ENCODE data around the gene PKIG.
"Not testable (repeated sequence)": the region's sequence is repeated elsewhere in the genome, so short reads cannot be mapped to it uniquely, and the experiment has no call there.

PKIG gene

DNA sequence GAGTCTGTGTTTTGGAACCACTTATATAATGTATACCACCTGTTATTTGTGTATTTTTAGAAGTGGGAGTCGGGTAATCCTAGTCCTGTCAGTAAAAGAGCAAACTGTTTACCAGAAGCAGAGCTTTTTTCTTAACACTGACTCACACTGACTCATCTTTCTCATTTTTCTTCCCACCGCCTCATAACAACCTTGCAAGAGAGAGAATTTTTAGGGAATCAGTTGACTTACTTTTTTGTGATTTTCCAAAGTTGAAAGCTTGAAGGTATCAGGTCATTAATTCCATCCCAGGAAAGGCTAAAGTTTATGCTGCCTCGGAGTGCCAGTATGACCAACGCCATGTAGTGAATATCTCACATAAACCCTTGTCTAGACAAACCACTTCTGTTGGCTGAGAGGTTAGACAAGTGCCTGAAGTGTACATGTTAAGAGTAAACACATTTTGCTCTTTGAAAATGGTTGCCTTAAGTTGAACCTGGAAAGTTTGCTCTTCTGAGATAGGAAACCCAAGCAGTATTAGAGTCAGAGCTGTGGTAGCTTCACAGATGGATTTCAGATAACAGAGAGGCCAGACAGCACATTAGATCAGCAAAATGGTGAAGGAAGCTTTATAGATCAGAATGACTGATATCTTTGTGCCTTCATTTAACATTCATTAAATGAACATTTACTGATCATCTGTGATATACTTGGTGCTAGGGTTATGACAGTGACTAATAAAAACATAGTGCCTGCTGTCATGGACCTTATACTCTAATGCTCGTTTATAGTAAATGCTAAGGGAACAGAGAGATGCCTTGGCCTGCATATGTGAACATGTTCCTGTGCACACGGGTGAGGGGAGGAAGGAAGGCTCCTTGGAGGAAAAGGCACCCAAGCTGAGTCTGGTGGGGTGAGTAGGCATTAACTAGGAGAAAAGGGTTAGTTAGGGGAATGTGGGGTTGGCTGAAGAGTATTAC lies 29.1 kb upstream of the PKIG start:
- TF ChIP-seq, protein P1, sequence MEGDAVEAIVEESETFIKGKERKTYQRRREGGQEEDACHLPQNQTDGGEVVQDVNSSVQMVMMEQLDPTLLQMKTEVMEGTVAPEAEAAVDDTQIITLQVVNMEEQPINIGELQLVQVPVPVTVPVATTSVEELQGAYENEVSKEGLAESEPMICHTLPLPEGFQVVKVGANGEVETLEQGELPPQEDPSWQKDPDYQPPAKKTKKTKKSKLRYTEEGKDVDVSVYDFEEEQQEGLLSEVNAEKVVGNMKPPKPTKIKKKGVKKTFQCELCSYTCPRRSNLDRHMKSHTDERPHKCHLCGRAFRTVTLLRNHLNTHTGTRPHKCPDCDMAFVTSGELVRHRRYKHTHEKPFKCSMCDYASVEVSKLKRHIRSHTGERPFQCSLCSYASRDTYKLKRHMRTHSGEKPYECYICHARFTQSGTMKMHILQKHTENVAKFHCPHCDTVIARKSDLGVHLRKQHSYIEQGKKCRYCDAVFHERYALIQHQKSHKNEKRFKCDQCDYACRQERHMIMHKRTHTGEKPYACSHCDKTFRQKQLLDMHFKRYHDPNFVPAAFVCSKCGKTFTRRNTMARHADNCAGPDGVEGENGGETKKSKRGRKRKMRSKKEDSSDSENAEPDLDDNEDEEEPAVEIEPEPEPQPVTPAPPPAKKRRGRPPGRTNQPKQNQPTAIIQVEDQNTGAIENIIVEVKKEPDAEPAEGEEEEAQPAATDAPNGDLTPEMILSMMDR (conservative IDR thresholded peaks at IDR 0.05): no peak
- TF ChIP-seq ZFX (IDR thresholded peaks at IDR 0.05): no peak
- no peak overlapping the region for H3K27ac ChIP-seq

DNA sequence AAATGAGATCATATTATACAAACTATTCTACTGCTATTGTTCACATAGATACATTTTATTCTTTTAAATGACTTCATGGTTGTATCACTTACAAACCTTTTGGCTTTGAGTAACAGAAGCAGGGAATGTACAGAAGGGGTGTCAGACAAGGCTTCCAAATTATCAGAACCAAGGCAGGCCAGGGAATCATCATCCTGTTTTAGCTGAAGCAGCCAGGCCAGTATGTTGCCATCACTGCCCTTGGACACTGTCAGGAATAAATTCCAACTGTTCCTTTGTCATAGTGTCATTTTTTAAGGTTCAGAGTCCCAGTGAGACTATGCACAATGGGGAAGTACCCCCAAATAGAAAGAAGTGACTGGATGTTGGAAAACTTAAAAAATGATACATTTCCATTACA lies 23.1 kb upstream of the PKIG start:
- H3K27ac ChIP-seq: no peak overlapping the region
- TF ChIP-seq, protein P1 (conservative IDR thresholded peaks at IDR 0.05): no peak
- no peak for TF ChIP-seq ZFX (IDR thresholded peaks at IDR 0.05)

DNA sequence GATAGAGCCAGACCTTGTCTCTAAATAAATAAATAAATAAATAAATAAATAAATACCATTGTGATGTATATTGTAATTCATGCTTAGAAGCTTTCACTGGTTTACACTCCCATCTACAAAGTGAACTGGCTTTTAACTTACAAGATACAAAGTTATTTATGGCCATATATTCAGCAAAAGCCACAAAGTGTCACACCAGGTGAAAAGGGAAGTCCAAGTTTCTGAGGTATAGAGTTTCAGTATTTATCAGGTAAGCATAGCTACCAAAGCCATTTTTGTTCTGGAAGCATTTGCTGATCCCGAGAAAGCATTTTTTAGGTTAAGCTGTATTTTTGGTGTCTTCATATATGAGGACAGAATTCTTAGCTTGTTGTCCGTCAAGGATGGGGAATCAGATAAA lies 22.1 kb upstream of the PKIG start:
- no peak overlapping the region for H3K27ac ChIP-seq
- TF ChIP-seq, protein P1 (conservative IDR thresholded peaks at IDR 0.05): no peak
- TF ChIP-seq ZFX (IDR thresholded peaks at IDR 0.05): no peak

DNA sequence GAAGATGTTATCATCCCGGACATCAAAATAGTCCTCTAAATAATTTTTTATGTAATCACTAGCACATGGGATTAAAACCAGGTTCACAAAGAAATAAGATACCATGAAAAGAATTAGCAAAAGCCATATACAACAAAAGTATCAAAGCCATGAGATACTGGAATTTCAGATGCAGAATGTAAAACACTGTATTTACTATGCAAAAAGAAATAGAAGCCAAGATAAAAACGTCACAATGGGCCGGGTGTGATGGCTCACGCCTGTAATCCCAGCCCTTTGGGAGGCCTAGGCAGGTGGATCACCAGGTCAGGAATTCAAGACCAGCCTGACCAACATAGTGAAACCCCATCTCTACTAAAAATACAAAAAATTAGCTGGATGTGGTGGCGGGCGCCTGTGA lies 21.6 kb upstream of the PKIG start:
- not testable (repeated sequence) for H3K27ac ChIP-seq

DNA sequence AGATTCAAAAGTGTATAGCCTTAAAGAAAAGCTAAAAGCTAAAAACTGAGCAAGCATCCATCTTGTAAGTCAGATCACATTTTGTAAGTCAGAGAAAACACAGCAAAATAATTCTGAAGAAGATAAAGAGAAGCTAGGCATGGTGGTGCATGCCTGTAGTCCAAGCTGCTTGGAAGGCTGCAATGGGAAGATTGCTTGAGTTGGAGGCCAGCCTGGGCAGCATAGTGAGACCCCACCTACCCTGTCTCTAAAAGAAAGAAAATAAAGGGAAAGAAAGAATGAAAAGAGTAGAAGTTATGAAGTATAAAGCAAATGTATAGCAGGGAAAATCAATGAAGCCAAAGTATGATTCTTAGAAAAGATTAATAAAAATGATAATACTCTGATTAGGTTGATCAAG lies 20.5 kb upstream of the PKIG start:
- no peak overlapping the region for H3K27ac ChIP-seq
- TF ChIP-seq, protein P1 (conservative IDR thresholded peaks at IDR 0.05): no peak
- no peak for TF ChIP-seq ZFX (IDR thresholded peaks at IDR 0.05)

DNA sequence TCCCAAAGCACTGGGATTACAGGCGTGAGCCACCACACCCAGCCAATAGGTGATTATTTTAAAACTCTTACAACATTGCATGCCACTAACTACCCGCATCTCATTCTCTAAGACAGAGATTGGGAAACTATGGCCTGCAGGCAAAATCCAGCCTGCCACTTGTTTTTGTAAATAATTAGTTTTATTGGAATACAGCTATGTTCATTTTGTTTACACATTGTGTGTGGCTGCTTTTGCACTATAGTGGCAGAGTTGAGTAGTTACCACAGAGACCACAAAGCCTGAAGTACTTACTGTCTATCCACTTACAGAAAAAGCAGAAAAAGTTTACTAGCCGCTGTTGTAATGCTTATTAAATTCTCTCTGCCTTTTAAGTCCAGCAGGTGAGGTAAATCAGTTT lies 16.4 kb upstream of the PKIG start:
- H3K27ac ChIP-seq: no peak overlapping the region
- TF ChIP-seq, protein P1 (conservative IDR thresholded peaks at IDR 0.05): no peak
- TF ChIP-seq ZFX (IDR thresholded peaks at IDR 0.05): no peak

DNA sequence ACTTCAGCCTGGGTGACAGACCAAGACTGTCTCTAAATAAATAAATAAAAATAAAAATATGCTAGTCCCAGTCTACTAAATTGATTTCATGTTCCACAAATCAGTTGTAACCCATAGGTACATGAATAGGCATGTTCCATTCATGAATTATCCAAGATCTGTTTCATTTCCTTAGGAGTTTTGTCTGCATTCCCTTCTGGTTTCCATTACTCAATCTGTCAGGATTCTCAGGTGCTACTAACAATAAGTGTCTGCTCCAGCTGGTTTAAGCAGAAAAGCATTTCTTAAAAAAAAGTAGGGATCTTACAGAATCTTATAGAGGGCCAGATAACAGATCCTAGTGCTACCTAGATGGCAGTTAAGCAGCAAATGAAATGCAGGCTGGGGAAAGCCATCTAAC lies 15.6 kb upstream of the PKIG start:
- TF ChIP-seq, protein P1 (conservative IDR thresholded peaks at IDR 0.05): no peak
- TF ChIP-seq ZFX (IDR thresholded peaks at IDR 0.05): no peak
- H3K27ac ChIP-seq: no peak overlapping the region

DNA sequence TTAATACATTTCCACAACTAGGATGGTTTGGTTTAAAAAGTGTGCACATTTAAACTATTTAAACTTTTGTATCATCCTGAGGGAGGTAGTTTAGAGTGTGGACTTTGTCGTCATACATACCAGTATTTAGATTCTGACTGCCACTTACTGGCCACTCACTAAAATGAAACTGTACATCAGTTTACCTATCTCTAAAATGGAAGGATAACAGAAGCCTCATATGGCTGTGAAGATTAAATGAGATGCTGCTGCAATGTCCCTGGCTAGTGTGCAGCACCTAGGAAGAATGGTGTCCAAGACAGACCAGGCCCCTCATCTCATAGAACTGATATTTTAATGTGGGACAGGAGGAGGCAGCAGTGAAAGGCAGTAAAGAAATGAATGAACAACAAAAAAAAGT lies 12.0 kb upstream of the PKIG start:
- TF ChIP-seq, protein P1 (conservative IDR thresholded peaks at IDR 0.05): no peak
- no peak for TF ChIP-seq ZFX (IDR thresholded peaks at IDR 0.05)
- H3K27ac ChIP-seq: no peak overlapping the region

Measured in C4-2B (cell line).